ENCODE results near the gene ADAMTS16. TPM values are rescaled to one million over a fixed set of nuclear protein-coding genes. Genes with fewer than 3 reads are reported as not detected.

ADAMTS16 gene
- 2.7 TPM for polyA plus RNA-seq (2013, experiment 1 of 4)
- polyA plus RNA-seq (2013, experiment 2 of 4) = 2.5 TPM
- 1.6 TPM for polyA plus RNA-seq (2013, experiment 3 of 4)
- polyA plus RNA-seq (2013, experiment 4 of 4) = 1.6 TPM

GRCh38 chr5:5139777-5140478 lies at the start of gene ADAMTS16:
ADAMTS16 (plus strand) TSS chr5:5140330; CDS start chr5:5140468, 138 bp downstream.
- Histone ChIP-seq H3K9me3 (ENCODE audit: control insufficient read depth, low read length) (no peaks in the 10 kb centered on the region), H3K27ac (ENCODE audit: insufficient read depth, low read depth, low read length, poor library complexity, severe bottlenecking) (no peak within 1 kb of the TSS), H3K4me3 (ENCODE audit: insufficient read depth, low read depth, low read length) (peak within 1 kb of the TSS; percentile 61), H3K4me1 (ENCODE audit: control insufficient read depth, insufficient read depth, low read length) (no peaks in the 10 kb centered on the region), H3K36me3 (ENCODE audit: control insufficient read depth, insufficient read depth, low read length) (no peaks in the 10 kb centered on the region), H3K27me3 (ENCODE audit: control insufficient read depth, insufficient read depth, low read length, poor library complexity, severe bottlenecking) (peaks cover 29% of the 10 kb centered on the region)
- 0% methylated on average over 67 to 72 of the region's 76 CpGs for WGBS, 2 experiments

GRCh38 chr5:5092149-5092548 lies 48.0 kb upstream of the ADAMTS16 start:
- no peaks in the 10 kb centered on the region for H3K27me3 ChIP-seq (ENCODE audit: control insufficient read depth, insufficient read depth, low read length, poor library complexity, severe bottlenecking)
- no peaks in the 10 kb centered on the region for H3K9me3 ChIP-seq (ENCODE audit: control insufficient read depth, low read length)
- H3K27ac ChIP-seq (ENCODE audit: insufficient read depth, low read depth, low read length, poor library complexity, severe bottlenecking) = no peak overlapping the region
- no peaks in the 10 kb centered on the region for H3K36me3 ChIP-seq (ENCODE audit: control insufficient read depth, insufficient read depth, low read length)
- no peak overlapping the region for H3K4me3 ChIP-seq (ENCODE audit: insufficient read depth, low read depth, low read length)
- H3K4me1 ChIP-seq (ENCODE audit: control insufficient read depth, insufficient read depth, low read length) = no peaks in the 10 kb centered on the region
- WGBS, 2 experiments = 88 to 100% methylated on average over 1 of the region's 1 CpG

GRCh38 chr5:5100635-5101034 lies 39.5 kb upstream of the ADAMTS16 start:
- WGBS, 2 experiments = 93 to 94% methylated on average over 4 of the region's 4 CpGs
- Histone ChIP-seq H3K36me3 (ENCODE audit: control insufficient read depth, insufficient read depth, low read length) (no peaks in the 10 kb centered on the region), H3K4me1 (ENCODE audit: control insufficient read depth, insufficient read depth, low read length) (no peaks in the 10 kb centered on the region), H3K4me3 (ENCODE audit: insufficient read depth, low read depth, low read length) (no peak overlapping the region), H3K27ac (ENCODE audit: insufficient read depth, low read depth, low read length, poor library complexity, severe bottlenecking) (no peak overlapping the region), H3K27me3 (ENCODE audit: control insufficient read depth, insufficient read depth, low read length, poor library complexity, severe bottlenecking) (no peaks in the 10 kb centered on the region), H3K9me3 (ENCODE audit: control insufficient read depth, low read length) (no peaks in the 10 kb centered on the region)

- WGBS, 2 experiments = 86 to 93% methylated on average over 1 to 2 of the region's 2 CpGs
- Histone ChIP-seq H3K36me3 (ENCODE audit: control insufficient read depth, insufficient read depth, low read length) (no peaks in the 10 kb centered on the region), H3K27me3 (ENCODE audit: control insufficient read depth, insufficient read depth, low read length, poor library complexity, severe bottlenecking) (no peaks in the 10 kb centered on the region), H3K9me3 (ENCODE audit: control insufficient read depth, low read length) (no peaks in the 10 kb centered on the region), H3K4me3 (ENCODE audit: insufficient read depth, low read depth, low read length) (no peak overlapping the region), H3K4me1 (ENCODE audit: control insufficient read depth, insufficient read depth, low read length) (no peaks in the 10 kb centered on the region), H3K27ac (ENCODE audit: insufficient read depth, low read depth, low read length, poor library complexity, severe bottlenecking) (no peak overlapping the region)
These were observed 38.5 kb upstream of the ADAMTS16 start for GRCh38 chr5:5101676-5102075.

- Histone ChIP-seq H3K4me1 (ENCODE audit: control insufficient read depth, insufficient read depth, low read length) (no peaks in the 10 kb centered on the region), H3K36me3 (ENCODE audit: control insufficient read depth, insufficient read depth, low read length) (no peaks in the 10 kb centered on the region), H3K9me3 (ENCODE audit: control insufficient read depth, low read length) (no peaks in the 10 kb centered on the region), H3K4me3 (ENCODE audit: insufficient read depth, low read depth, low read length) (no peak overlapping the region), H3K27me3 (ENCODE audit: control insufficient read depth, insufficient read depth, low read length, poor library complexity, severe bottlenecking) (no peaks in the 10 kb centered on the region), H3K27ac (ENCODE audit: insufficient read depth, low read depth, low read length, poor library complexity, severe bottlenecking) (no peak overlapping the region)
- 91 to 94% methylated on average over 3 to 4 of the region's 4 CpGs for WGBS, 2 experiments
These were observed 36.9 kb upstream of the ADAMTS16 start for GRCh38 chr5:5103245-5103644.

GRCh38 chr5:5104550-5104949 lies 35.6 kb upstream of the ADAMTS16 start:
- Histone ChIP-seq H3K27ac (ENCODE audit: insufficient read depth, low read depth, low read length, poor library complexity, severe bottlenecking) (no peak overlapping the region), H3K27me3 (ENCODE audit: control insufficient read depth, insufficient read depth, low read length, poor library complexity, severe bottlenecking) (no peaks in the 10 kb centered on the region), H3K4me1 (ENCODE audit: control insufficient read depth, insufficient read depth, low read length) (no peaks in the 10 kb centered on the region), H3K36me3 (ENCODE audit: control insufficient read depth, insufficient read depth, low read length) (no peaks in the 10 kb centered on the region), H3K4me3 (ENCODE audit: insufficient read depth, low read depth, low read length) (no peak overlapping the region), H3K9me3 (ENCODE audit: control insufficient read depth, low read length) (no peaks in the 10 kb centered on the region)
- 95 to 98% methylated on average over 1 of the region's 1 CpG for WGBS, 2 experiments

GRCh38 chr5:5105531-5105930 lies 34.6 kb upstream of the ADAMTS16 start:
- H3K9me3 ChIP-seq (ENCODE audit: control insufficient read depth, low read length) = no peaks in the 10 kb centered on the region
- no peaks in the 10 kb centered on the region for H3K27me3 ChIP-seq (ENCODE audit: control insufficient read depth, insufficient read depth, low read length, poor library complexity, severe bottlenecking)
- no peaks in the 10 kb centered on the region for H3K36me3 ChIP-seq (ENCODE audit: control insufficient read depth, insufficient read depth, low read length)
- H3K27ac ChIP-seq (ENCODE audit: insufficient read depth, low read depth, low read length, poor library complexity, severe bottlenecking) = no peak overlapping the region
- 75 to 91% methylated on average over 1 of the region's 1 CpG for WGBS, 2 experiments
- H3K4me1 ChIP-seq (ENCODE audit: control insufficient read depth, insufficient read depth, low read length) = no peaks in the 10 kb centered on the region
- no peak overlapping the region for H3K4me3 ChIP-seq (ENCODE audit: insufficient read depth, low read depth, low read length)

GRCh38 chr5:5116956-5117355 lies 23.2 kb upstream of the ADAMTS16 start:
- Histone ChIP-seq H3K27me3 (ENCODE audit: control insufficient read depth, insufficient read depth, low read length, poor library complexity, severe bottlenecking) (no peaks in the 10 kb centered on the region), H3K36me3 (ENCODE audit: control insufficient read depth, insufficient read depth, low read length) (no peaks in the 10 kb centered on the region), H3K27ac (ENCODE audit: insufficient read depth, low read depth, low read length, poor library complexity, severe bottlenecking) (no peak overlapping the region), H3K4me3 (ENCODE audit: insufficient read depth, low read depth, low read length) (no peak overlapping the region), H3K9me3 (ENCODE audit: control insufficient read depth, low read length) (no peaks in the 10 kb centered on the region), H3K4me1 (ENCODE audit: control insufficient read depth, insufficient read depth, low read length) (no peaks in the 10 kb centered on the region)

- no peaks in the 10 kb centered on the region for H3K9me3 ChIP-seq (ENCODE audit: control insufficient read depth, low read length)
- H3K4me1 ChIP-seq (ENCODE audit: control insufficient read depth, insufficient read depth, low read length) = no peaks in the 10 kb centered on the region
- no peak overlapping the region for H3K4me3 ChIP-seq (ENCODE audit: insufficient read depth, low read depth, low read length)
- H3K27me3 ChIP-seq (ENCODE audit: control insufficient read depth, insufficient read depth, low read length, poor library complexity, severe bottlenecking) = no peaks in the 10 kb centered on the region
- no peak overlapping the region for H3K27ac ChIP-seq (ENCODE audit: insufficient read depth, low read depth, low read length, poor library complexity, severe bottlenecking)
- H3K36me3 ChIP-seq (ENCODE audit: control insufficient read depth, insufficient read depth, low read length) = no peaks in the 10 kb centered on the region
- WGBS, 2 experiments = 94 to 98% methylated on average over 3 of the region's 3 CpGs
These were observed 17.4 kb upstream of the ADAMTS16 start for GRCh38 chr5:5122776-5123175.

GRCh38 chr5:5124231-5124630 lies 15.9 kb upstream of the ADAMTS16 start:
- H3K36me3 ChIP-seq (ENCODE audit: control insufficient read depth, insufficient read depth, low read length) = no peaks in the 10 kb centered on the region
- WGBS, 2 experiments = 67% methylated on average over 3 of the region's 3 CpGs
- H3K27me3 ChIP-seq (ENCODE audit: control insufficient read depth, insufficient read depth, low read length, poor library complexity, severe bottlenecking) = no peaks in the 10 kb centered on the region
- H3K4me3 ChIP-seq (ENCODE audit: insufficient read depth, low read depth, low read length) = no peak overlapping the region
- no peak overlapping the region for H3K27ac ChIP-seq (ENCODE audit: insufficient read depth, low read depth, low read length, poor library complexity, severe bottlenecking)
- H3K9me3 ChIP-seq (ENCODE audit: control insufficient read depth, low read length) = no peaks in the 10 kb centered on the region
- H3K4me1 ChIP-seq (ENCODE audit: control insufficient read depth, insufficient read depth, low read length) = no peaks in the 10 kb centered on the region

All from ectodermal cell (in vitro differentiated cells).